Activated CD4-positive, alpha-beta T cell treated with anti-CD3 and anti-CD28 coated beads for 1 hour (primary cell): ENCODE measurements around the gene CFHR5.
"Not testable (repeated sequence)": the region's sequence is repeated elsewhere in the genome, so short reads cannot be mapped to it uniquely, and the experiment has no call there.

Source experiments
- DNase-seq: peaks from one replicate; pipeline ENCODE4 v3.0.0-alpha.2; 2020

Gene CFHR5

GRCh38 chr1:196977278-196977677 lies at the start of gene CFHR5:
TSS of gene CFHR5 (plus strand) at chr1:196977556. CDS start at chr1:196977665, 109 bp downstream.
- DNase-seq, result no peak

GRCh38 chr1:196932853-196933252 lies 44.5 kb upstream of the CFHR5 start:
- DNase-seq, result not testable (repeated sequence)

- DNase-seq, result no peak
Measured at GRCh38 chr1:196933531-196934189, 43.7 kb upstream of the CFHR5 start.

GRCh38 chr1:196941474-196941873 lies 35.9 kb upstream of the CFHR5 start:
- not testable (repeated sequence) for DNase-seq

- not testable (repeated sequence) for DNase-seq
Measured at GRCh38 chr1:196943568-196943967, 33.8 kb upstream of the CFHR5 start, which contains the start of gene CFHR2. TSS of gene CFHR2 (plus strand) at chr1:196943738. CDS start at chr1:196943881, 143 bp downstream.

- no peak for DNase-seq
Measured at GRCh38 chr1:196951711-196952394, 25.5 kb upstream of the CFHR5 start.

- no peak for DNase-seq
Measured at GRCh38 chr1:196954778-196955177, 22.6 kb upstream of the CFHR5 start.

- no peak for DNase-seq
Measured at GRCh38 chr1:196955926-196956325, 21.4 kb upstream of the CFHR5 start.

GRCh38 chr1:196960854-196961253 lies 16.5 kb upstream of the CFHR5 start:
- DNase-seq, result no peak

GRCh38 chr1:196970182-196970581 lies 7.2 kb upstream of the CFHR5 start:
- no peak for DNase-seq

- no peak for DNase-seq
Measured at GRCh38 chr1:196976278-196976677, 1.1 kb upstream of the CFHR5 start.

GRCh38 chr1:196980859-196981258 lies 3.5 kb downstream of the CFHR5 start:
- DNase-seq, result no peak

GRCh38 chr1:196982247-196982646 lies 4.9 kb downstream of the CFHR5 start:
- DNase-seq, result not testable (repeated sequence)

- not testable (repeated sequence) for DNase-seq
Measured at GRCh38 chr1:196991919-196992651, 14.7 kb downstream of the CFHR5 start.

- DNase-seq, result no peak
Measured at GRCh38 chr1:196993916-196994315, 16.6 kb downstream of the CFHR5 start.

GRCh38 chr1:196997423-196997822 lies 20.1 kb downstream of the CFHR5 start:
- DNase-seq, result no peak

- DNase-seq, result no peak
Measured at GRCh38 chr1:197001828-197002227, 24.5 kb downstream of the CFHR5 start.

GRCh38 chr1:197003132-197003531 lies 25.8 kb downstream of the CFHR5 start:
- DNase-seq, result no peak

- DNase-seq, result no peak
Measured at GRCh38 chr1:197008861-197009260, 31.5 kb downstream of the CFHR5 start.

- DNase-seq, result no peak
Measured at GRCh38 chr1:197011614-197012013, 34.3 kb downstream of the CFHR5 start.

GRCh38 chr1:197013234-197013633 lies 35.9 kb downstream of the CFHR5 start:
- DNase-seq, result no peak

- DNase-seq, result no peak
Measured at GRCh38 chr1:197016751-197017150, 39.4 kb downstream of the CFHR5 start.

- DNase-seq, result no peak
Measured at GRCh38 chr1:197017558-197018146, 40.3 kb downstream of the CFHR5 start.
